H1 (cell line): ENCODE data around the gene RNF126. TPM values are rescaled to one million over a fixed set of nuclear protein-coding genes. Genes with fewer than 3 reads are reported as not detected.
A peak's percentile ranks its signal among the peaks of the same experiment; 100 is the strongest.

Experiments used
- BACH1 ChIP-seq: IDR thresholded peaks from 2 replicates; pipeline ENCODE4 v1.6.1; 2012; ENCODE audit warnings: low read length, improper control_type of control experiment
- BRCA1 ChIP-seq: IDR thresholded peaks from 2 replicates; pipeline ENCODE4 v1.6.1; 2012; ENCODE audit warnings: low read depth, low read length, improper control_type of control experiment
- CBX5 ChIP-seq: fragments of 300-800, 300-1000 bp; sonication (generic); IDR thresholded peaks from 2 replicates; pipeline ENCODE4 v1.7.1; 2016; ENCODE audit warnings: antibody characterized with exemption, low read length, low read depth
- CEBPB ChIP-seq: IDR thresholded peaks from 2 replicates; pipeline ENCODE4 v1.6.1; 2012; ENCODE audit warnings: low read depth, low read length
- EGR1 ChIP-seq: IDR thresholded peaks from 2 replicates; pipeline ENCODE4 v1.6.1; 2011; ENCODE audit warnings: low read depth, low read length, borderline replicate concordance
- HDAC2 ChIP-seq, 2 experiments: fragments of 300-600 bp in 1 of 2; sonication (generic) in 1 of 2; IDR thresholded peaks; 2 replicates each; pipeline ENCODE4 v1.6.1; 2011 to 2012; ENCODE audit warnings: low read depth in 2 of 2, low read length in 2 of 2, mild to moderate bottlenecking in 2 of 2, moderate library complexity in 2 of 2, borderline replicate concordance in 1 of 2, inconsistent platforms in 1 of 2
- JUN ChIP-seq: IDR thresholded peaks from 2 replicates; pipeline ENCODE4 v1.6.1; 2011; ENCODE audit warnings: low read depth, mild to moderate bottlenecking, improper control_type of control experiment, low read length
- KDM5A ChIP-seq: fragments of 200-600 bp; IDR thresholded peaks from 2 replicates; pipeline ENCODE4 v1.7.1; 2012; ENCODE audit warnings: mild to moderate bottlenecking, low read length, inconsistent platforms, mixed read lengths
- MAX ChIP-seq: IDR thresholded peaks from 2 replicates; pipeline ENCODE4 v1.6.1; 2012; ENCODE audit warnings: inconsistent platforms
- PHF8 ChIP-seq: fragments of 200-600 bp; sonication (generic); conservative IDR thresholded peaks from 2 replicates; pipeline ENCODE4 v1.7.1; 2012; ENCODE audit warnings: low read depth, mild to moderate bottlenecking, inconsistent platforms, low read length, moderate library complexity
- POU5F1 ChIP-seq: IDR thresholded peaks from 2 replicates; pipeline ENCODE4 v1.6.1; 2011; ENCODE audit warnings: low read depth, mild to moderate bottlenecking, low read length, moderate library complexity
- RBBP5 ChIP-seq: IDR thresholded peaks from 2 replicates; pipeline ENCODE4 v1.7.1; 2012; ENCODE audit warnings: low read depth, mild to moderate bottlenecking, inconsistent platforms, low read length, moderate library complexity, borderline replicate concordance
- SIN3A ChIP-seq, 2 experiments: IDR thresholded peaks in 1 of 2; conservative IDR thresholded peaks in 1 of 2; 2 replicates each; pipeline ENCODE4 v1.6.1; 2011 to 2012; ENCODE audit warnings: low read length in 2 of 2, improper control_type of control experiment in 1 of 2, low read depth in 1 of 2, mild to moderate bottlenecking in 1 of 2
- SIRT6 ChIP-seq: IDR thresholded peaks from one replicate; pipeline ENCODE4 v1.7.1; 2012; ENCODE audit warnings: low read length, inconsistent platforms
- SP1 ChIP-seq: IDR thresholded peaks from 2 replicates; pipeline ENCODE4 v1.6.1; 2011; ENCODE audit warnings: low read depth, low read length
- TAF1 ChIP-seq: IDR thresholded peaks from 2 replicates; pipeline ENCODE4 v1.6.1; 2011; ENCODE audit warnings: mild to moderate bottlenecking, low read depth, low read length
- polyA plus RNA-seq, 7 experiments: library from polyadenylated mRNA; depleted of rRNA in 3 of 7; stranded (reverse) in 5 of 7; unstranded in 2 of 7; fragments of >200 nt in 5 of 7; fragments of 200-250 nt in 2 of 7; gene quantifications; 1 replicate in 5 of 7; 2 replicates in 1 of 7; 4 replicates in 1 of 7; pipeline versions ENCODE4 v1.2.1 to v1.2.3, GENCODE V29; 2011 to 2013; ENCODE audit warnings: missing spikeins in 2 of 7, mixed read lengths in 2 of 7
- total RNA-seq: library from RNA; stranded (reverse); fragmentation: NEBNext Ultra II Directional; extraction: Animal tissue kit (Norgen Biotek cat#: 25700); gene quantifications from 2 replicates; pipeline ENCODE4 v1.2.1, GENCODE V29; 2021

Gene RNF126
- total and polyA plus RNA-seq, 2 of the 8 experiments (the other 6 are each of a cell fraction or from before 2014, with no cell fraction given) = 21.8 to 68.0 TPM

GRCh38 chr19:662962-663681 is at the start of gene RNF126 (continued):
- TF ChIP-seq SIRT6 (no peak), PHF8 (peak; percentile 81), BRCA1 (no peak), SIN3A (conservative IDR thresholded peaks at IDR 0.05 in 1 of 2, IDR thresholded peaks at IDR 0.05 in 1 of 2; ENCODE audit: low read depth in 1 of 2, low read length in 2 of 2) (0 out of 4 replicates have a peak, but pooled peaks have one; percentile 22 to 49), BACH1 (peak; percentile 79), EGR1 (peak; percentile 84), CEBPB (no peak), TAF1 (peak; percentile 59; the same call in 1 of the 2 replicates), KDM5A (no peak), SP1 (peak; percentile 55; the same call in 1 of the 2 replicates), POU5F1 (no peak), HDAC2 (IDR thresholded peaks at IDR 0.05; ENCODE audit: borderline replicate concordance in 1 of 2, low read depth in 2 of 2, low read length in 2 of 2) (0 out of 4 replicates have a peak, but pooled peaks have one; percentile 21 to 45), CBX5 (no peak), MAX (peak; percentile 71; the same call in 1 of the 2 replicates), RBBP5 (0 out of 2 replicates have a peak, but pooled peaks have one; percentile 54), JUN (no peak)
- TF ChIP-seq, all 59 proteins: peak for 11
